H1 (cell line): ENCODE data around the gene ARHGEF16. TPM values are rescaled to one million over a fixed set of nuclear protein-coding genes. Genes with fewer than 3 reads are reported as not detected.

Experiments used
- CTCF ChIA-PET: fragments of 300-600 bp; sonication (Branson Sonifier 250); formaldehyde crosslinking; loops from one replicate; lab custom pipeline; 2021; ENCODE audit not compliant: partially characterized antibody; lab: Charles Lee
- POLR2A ChIA-PET: fragments of 300-600 bp; sonication (Branson Sonifier 250); formaldehyde crosslinking; loops from one replicate; lab custom pipeline; 2021; ENCODE audit warnings: inconsistent platforms; ENCODE audit not compliant: partially characterized antibody; lab: Charles Lee
- DNase-seq, 2 experiments: peaks; one replicate each; pipeline versions ENCODE4 v3.0.0 to v3.0.0-alpha.2; 2010 to 2022; ENCODE audit warnings: low spot score in 2 of 2, low read depth in 1 of 2, mixed read lengths in 1 of 2
- FAIRE-seq: peaks from 2 replicates; lab custom pipeline; 2011; peaks lifted over from hg19 to GRCh38; lab: Jason Lieb, UNC
- H2AFZ ChIP-seq: 2 replicates; pipeline ENCODE4 v1.8.1; 2012; ENCODE audit warnings: low read length, inconsistent platforms
- H2AK5ac ChIP-seq: 2 replicates; pipeline ENCODE4 v1.6.1; 2013; ENCODE audit warnings: low read depth, low read length
- H2BK120ac ChIP-seq: replicated peaks from 2 replicates; pipeline ENCODE3; 2013; ENCODE audit warnings: low read depth, low read length, inconsistent platforms
- H2BK12ac ChIP-seq: 2 replicates; pipeline ENCODE4 v1.6.1; 2013; ENCODE audit warnings: low read depth, low read length
- H2BK15ac ChIP-seq: 2 replicates; pipeline ENCODE4 v1.6.1; 2013; ENCODE audit warnings: low read length
- H2BK20ac ChIP-seq: 2 replicates; pipeline ENCODE4 v1.6.1; 2013; ENCODE audit warnings: low read length
- H2BK5ac ChIP-seq: 2 replicates; pipeline ENCODE4 v1.6.1; 2013; ENCODE audit warnings: low read depth, low read length
- H3K14ac ChIP-seq: 2 replicates; pipeline ENCODE4 v1.6.1; 2013; ENCODE audit warnings: inconsistent platforms; ENCODE audit not compliant: insufficient read length
- H3K18ac ChIP-seq: 2 replicates; pipeline ENCODE4 v1.6.1; 2013; ENCODE audit warnings: low read length; ENCODE audit errors: extremely low read depth
- H3K23ac ChIP-seq: 2 replicates; pipeline ENCODE4 v1.6.1; 2013; ENCODE audit warnings: inconsistent platforms; ENCODE audit not compliant: insufficient read length
- H3K23me2 ChIP-seq: 2 replicates; pipeline ENCODE4 v1.6.1; 2013; ENCODE audit warnings: low read depth, low read length
- H3K27ac ChIP-seq: 2 replicates; pipeline ENCODE4 v1.6.1; 2011; ENCODE audit warnings: low read depth, low read length, inconsistent platforms
- H3K27me3 ChIP-seq, 4 experiments: replicated peaks in 1 of 4; 1 replicate in 1 of 4; 2 replicates in 3 of 4; pipeline versions ENCODE4 v1.6.1 to v1.8.1; 2011 to 2013; ENCODE audit warnings: low read length in 3 of 4, mild to moderate bottlenecking in 3 of 4, inconsistent platforms in 2 of 4, mixed read lengths in 2 of 4, moderate library complexity in 1 of 4; ENCODE audit not compliant: control insufficient read depth in 3 of 4, insufficient read depth in 3 of 4; ENCODE audit errors: extremely low read depth in 1 of 4
- H3K36me3 ChIP-seq, 4 experiments: 2 replicates each; pipeline versions ENCODE4 v1.6.1 to v1.8.1; 2011 to 2013; ENCODE audit warnings: mild to moderate bottlenecking in 4 of 4, low read length in 3 of 4, moderate library complexity in 2 of 4, control low read depth in 1 of 4, inconsistent platforms in 1 of 4; ENCODE audit not compliant: insufficient read depth in 4 of 4, control insufficient read depth in 2 of 4
- H3K4ac ChIP-seq: replicated peaks from 2 replicates; pipeline ENCODE3; 2013; ENCODE audit warnings: low read length, low read depth, mixed read lengths, inconsistent platforms; ENCODE audit not compliant: insufficient read length
- H3K4me1 ChIP-seq, 4 experiments: replicated peaks in 1 of 4; 1 replicate in 1 of 4; 2 replicates in 3 of 4; pipeline versions ENCODE4 v1.6.1 to v1.8.1; 2011 to 2013; ENCODE audit warnings: low read length in 3 of 4, inconsistent platforms in 2 of 4, mixed read lengths in 1 of 4; ENCODE audit not compliant: insufficient read depth in 4 of 4, control insufficient read depth in 3 of 4
- H3K4me2 ChIP-seq, 2 experiments: 2 replicates each; pipeline versions ENCODE4 v1.6.1 to v1.8.1; 2011 to 2013; ENCODE audit warnings: low read depth in 2 of 2, low read length in 2 of 2, control low read depth in 1 of 2, inconsistent platforms in 1 of 2, mild to moderate bottlenecking in 1 of 2; ENCODE audit not compliant: insufficient read depth in 1 of 2
- H3K4me3 ChIP-seq, 4 experiments: fragments of 200-600, 300-600 bp in 1 of 4; sonication (generic), shearing (Covaris generic), sonication (Bioruptor Twin) in 1 of 4; 2 replicates each; pipeline versions ENCODE4 v1.5.1 to v1.8.1; 2011 to 2016; ENCODE audit warnings: low read length in 4 of 4, low read depth in 3 of 4, control low read depth in 2 of 4, inconsistent platforms in 2 of 4, mild to moderate bottlenecking in 2 of 4, mixed read lengths in 1 of 4, moderate library complexity in 1 of 4; ENCODE audit not compliant: insufficient read depth in 2 of 4; ENCODE audit errors: extremely low read depth in 1 of 4
- H3K56ac ChIP-seq: replicated peaks from 2 replicates; pipeline ENCODE3; 2013; ENCODE audit warnings: low read depth, mild to moderate bottlenecking, mixed read lengths, low read length, inconsistent platforms; ENCODE audit not compliant: insufficient read length
- H3K79me1 ChIP-seq: 2 replicates; pipeline ENCODE4 v1.6.1; 2013; ENCODE audit warnings: low read depth, low read length, control low read depth
- H3K79me2 ChIP-seq, 2 experiments: 2 replicates each; pipeline versions ENCODE4 v1.6.1 to v1.8.1; 2012 to 2013; ENCODE audit warnings: low read length in 2 of 2, mild to moderate bottlenecking in 2 of 2, inconsistent platforms in 1 of 2; ENCODE audit not compliant: insufficient read depth in 2 of 2, control insufficient read depth in 1 of 2
- H3K9ac ChIP-seq, 4 experiments: replicated peaks in 1 of 4; 1 replicate in 1 of 4; 2 replicates in 3 of 4; pipeline versions ENCODE4 v1.6.1 to v1.8.1; 2011 to 2013; ENCODE audit warnings: low read depth in 3 of 4, low read length in 3 of 4, control low read depth in 2 of 4, mild to moderate bottlenecking in 2 of 4, moderate library complexity in 2 of 4, inconsistent platforms in 1 of 4; ENCODE audit errors: extremely low read depth in 1 of 4
- H3K9me3 ChIP-seq, 2 experiments: 2 replicates each; pipeline versions ENCODE4 v1.6.1 to v1.8.1; 2012 to 2013; ENCODE audit warnings: mild to moderate bottlenecking in 2 of 2, moderate library complexity in 2 of 2, control low read depth in 1 of 2, inconsistent platforms in 1 of 2, low read depth in 1 of 2, low read length in 1 of 2, mixed read lengths in 1 of 2; ENCODE audit not compliant: insufficient read depth in 2 of 2
- H4K20me1 ChIP-seq, 2 experiments: replicated peaks in 1 of 2; 2 replicates each; pipeline versions ENCODE3 to v1.8.1; 2011 to 2013; ENCODE audit warnings: inconsistent platforms in 2 of 2, low read length in 2 of 2, mild to moderate bottlenecking in 1 of 2; ENCODE audit not compliant: insufficient read depth in 2 of 2, control insufficient read depth in 1 of 2
- H4K5ac ChIP-seq: 2 replicates; pipeline ENCODE4 v1.6.1; 2013; ENCODE audit warnings: low read length, low read depth, mixed read lengths, inconsistent platforms; ENCODE audit not compliant: insufficient read length
- H4K8ac ChIP-seq: 2 replicates; pipeline ENCODE4 v1.8.0; 2013; ENCODE audit warnings: mild to moderate bottlenecking, moderate library complexity, low read length, inconsistent platforms; ENCODE audit not compliant: insufficient read depth; ENCODE audit errors: extremely low read depth
- H4K91ac ChIP-seq: replicated peaks from 2 replicates; pipeline ENCODE3; 2013; ENCODE audit warnings: low read length, mixed read lengths, inconsistent platforms; ENCODE audit not compliant: insufficient read length
- ATF3 ChIP-seq: IDR thresholded peaks from 2 replicates; pipeline ENCODE4 v1.6.1; 2011; ENCODE audit warnings: low read depth, mild to moderate bottlenecking, low read length; ENCODE audit not compliant: insufficient read depth
- CHD2 ChIP-seq: IDR thresholded peaks from 2 replicates; pipeline ENCODE4 v1.6.1; 2012; ENCODE audit warnings: low read length, improper control_type of control experiment
- E2F6 ChIP-seq: IDR thresholded peaks from 2 replicates; pipeline ENCODE4 v1.6.1; 2012; ENCODE audit warnings: inconsistent platforms
- GABPA ChIP-seq: IDR thresholded peaks from 2 replicates; pipeline ENCODE4 v1.6.1; 2011; ENCODE audit warnings: mild to moderate bottlenecking, low read length, moderate library complexity, borderline replicate concordance; ENCODE audit not compliant: insufficient read depth
- GTF2F1 ChIP-seq: IDR thresholded peaks from 2 replicates; pipeline ENCODE4 v1.6.1; 2012; ENCODE audit warnings: low read depth, low read length, improper control_type of control experiment, borderline replicate concordance
- HDAC2 ChIP-seq, 2 experiments: fragments of 300-600 bp in 1 of 2; sonication (generic) in 1 of 2; IDR thresholded peaks; 2 replicates each; pipeline ENCODE4 v1.6.1; 2011 to 2012; ENCODE audit warnings: low read depth in 2 of 2, low read length in 2 of 2, mild to moderate bottlenecking in 2 of 2, moderate library complexity in 2 of 2, borderline replicate concordance in 1 of 2, inconsistent platforms in 1 of 2
- KDM1A ChIP-seq: fragments of 200-600, 300-600 bp; sonication (generic); IDR thresholded peaks from 2 replicates; pipeline ENCODE4 v1.7.1; 2016; ENCODE audit warnings: mild to moderate bottlenecking, low read length, borderline replicate concordance
- KDM5A ChIP-seq: fragments of 200-600 bp; IDR thresholded peaks from 2 replicates; pipeline ENCODE4 v1.7.1; 2012; ENCODE audit warnings: mild to moderate bottlenecking, low read length, inconsistent platforms, mixed read lengths
- NANOG ChIP-seq: IDR thresholded peaks from 2 replicates; pipeline ENCODE4 v1.6.1; 2011; ENCODE audit warnings: low read length, low read depth, mild to moderate bottlenecking, inconsistent platforms; ENCODE audit not compliant: insufficient read depth, poor library complexity, severe bottlenecking
- RBBP5 ChIP-seq: IDR thresholded peaks from 2 replicates; pipeline ENCODE4 v1.7.1; 2012; ENCODE audit warnings: low read depth, mild to moderate bottlenecking, inconsistent platforms, low read length, moderate library complexity, borderline replicate concordance
- TAF7 ChIP-seq: optimal IDR thresholded peaks from 2 replicates; pipeline ENCODE3; 2011; ENCODE audit warnings: low read depth, mild to moderate bottlenecking, inconsistent platforms, low read length, moderate library complexity, borderline replicate concordance
- WGBS, 2 experiments: shearing (Covaris generic) in 1 of 2; methylation state at CpG; one replicate each; pipeline versions ENCODE4 v1.1.6 to v1.1.7; 2013 to 2015; ENCODE audit warnings: low lambda C conversion rate in 2 of 2, mixed read lengths in 2 of 2, inconsistent platforms in 1 of 2, low coverage in 1 of 2, missing lambda C conversion rate in 1 of 2; ENCODE audit not compliant: insufficient replicate concordance in 2 of 2, insufficient coverage in 1 of 2, insufficient read length in 1 of 2; ENCODE audit errors: extremely low coverage in 1 of 2, missing lambda C conversion rate in 1 of 2; 5-methylcytosine and 5-hydroxymethylcytosine counted together
- polyA plus RNA-seq, 7 experiments: library from polyadenylated mRNA; depleted of rRNA in 3 of 7; stranded (reverse) in 5 of 7; unstranded in 2 of 7; fragments of >200 nt in 5 of 7; fragments of 200-250 nt in 2 of 7; gene quantifications; 1 replicate in 5 of 7; 2 replicates in 1 of 7; 4 replicates in 1 of 7; pipeline versions ENCODE4 v1.2.1 to v1.2.3, GENCODE V29; 2011 to 2013; ENCODE audit warnings: missing spikeins in 2 of 7, mixed read lengths in 2 of 7
- total RNA-seq: library from RNA; stranded (reverse); fragmentation: NEBNext Ultra II Directional; extraction: Animal tissue kit (Norgen Biotek cat#: 25700); gene quantifications from 2 replicates; pipeline ENCODE4 v1.2.1, GENCODE V29; 2021

ARHGEF16 gene
- total and polyA plus RNA-seq, 2 of the 8 experiments (the other 6 are each of a cell fraction or from before 2014, with no cell fraction given), result 18.3 to 20.7 TPM

GRCh38 chr1:3407021-3407420 is 47.4 kb upstream of the ARHGEF16 start:
- Histone ChIP-seq H3K36me3 (no peaks in the 10 kb centered on the region; a peak in 1 of 8 replicates), H3K4ac (peak overlapping the region; percentile 53), H3K9ac (no peak overlapping the region), H3K4me3 (no peak overlapping the region), H4K91ac (no peak overlapping the region), H4K5ac (no peak overlapping the region), H3K79me2 (no peaks in the 10 kb centered on the region), H3K23me2 (peaks cover 12% of the 10 kb centered on the region), H2BK15ac (no peak overlapping the region), H2BK120ac (no peak overlapping the region), H2AK5ac (no peak overlapping the region), H3K79me1 (no peaks in the 10 kb centered on the region), H3K4me2 (no peak overlapping the region), H3K14ac (no peak overlapping the region), H2BK12ac (no peak overlapping the region), H4K20me1 (peaks cover 0 to 11% of the 10 kb centered on the region in 2 experiments), H3K27ac (no peak overlapping the region), H3K18ac (no peak overlapping the region), H4K8ac (peak overlapping the region; percentile 38; the same call in 1 of the 2 replicates), H3K27me3 (peaks cover 0 to 2% (median 0%) of the 10 kb centered on the region in 4 experiments; a peak in 1 of 7 replicates), H2AFZ (no peak overlapping the region; the same call in 1 of the 2 replicates), H2BK5ac (no peak overlapping the region), H3K56ac (no peak overlapping the region), H3K9me3 (no peaks in the 10 kb centered on the region), H3K4me1 (no peaks in the 10 kb centered on the region), H3K23ac (no peak overlapping the region), H2BK20ac (no peak overlapping the region)
- CTCF ChIA-PET, result interaction anchor here (0.8 to 2.2 kb wide), 8 partner anchors 10 to 214 kb away, joined by 3 to 11 read pairs (median 4); no protein-coding TSS in a partner anchor
- FAIRE-seq (no peak), DNase-seq (no peak)
- 95% methylated on average over 12 of the region's 12 CpGs; no CpG with 5 or more reads in 1 of the 2 experiments for WGBS, 2 experiments
- POLR2A ChIA-PET, result interaction anchor here (1.0 kb wide), 1 partner anchor 10 kb away, joined by 3 read pairs; no protein-coding TSS in a partner anchor
- TF ChIP-seq CHD2 (no peak), KDM5A (no peak), TAF7 (no peak), GABPA (no peak), ATF3 (no peak), NANOG (no peak), RBBP5 (no peak), KDM1A (no peak), GTF2F1 (no peak), E2F6 (no peak), HDAC2 (IDR thresholded peaks at IDR 0.05; ENCODE audit: borderline replicate concordance in 1 of 2, low read depth in 2 of 2, low read length in 2 of 2) (no peak)
